Measurements from ENCODE around the gene TRMT10C.
"Not testable (repeated sequence)": the region's sequence is repeated elsewhere in the genome, so short reads cannot be mapped to it uniquely, and the experiment has no call there.

The TRMT10C gene

GRCh38 chr3:101548527-101549105 lies 13.1 kb upstream of the TRMT10C start:
- no peak for DNase-seq (ENCODE audit: low read depth)

- no peak for DNase-seq (ENCODE audit: low read depth)
Measured at GRCh38 chr3:101549473-101549872, 12.2 kb upstream of the TRMT10C start.

DNA sequence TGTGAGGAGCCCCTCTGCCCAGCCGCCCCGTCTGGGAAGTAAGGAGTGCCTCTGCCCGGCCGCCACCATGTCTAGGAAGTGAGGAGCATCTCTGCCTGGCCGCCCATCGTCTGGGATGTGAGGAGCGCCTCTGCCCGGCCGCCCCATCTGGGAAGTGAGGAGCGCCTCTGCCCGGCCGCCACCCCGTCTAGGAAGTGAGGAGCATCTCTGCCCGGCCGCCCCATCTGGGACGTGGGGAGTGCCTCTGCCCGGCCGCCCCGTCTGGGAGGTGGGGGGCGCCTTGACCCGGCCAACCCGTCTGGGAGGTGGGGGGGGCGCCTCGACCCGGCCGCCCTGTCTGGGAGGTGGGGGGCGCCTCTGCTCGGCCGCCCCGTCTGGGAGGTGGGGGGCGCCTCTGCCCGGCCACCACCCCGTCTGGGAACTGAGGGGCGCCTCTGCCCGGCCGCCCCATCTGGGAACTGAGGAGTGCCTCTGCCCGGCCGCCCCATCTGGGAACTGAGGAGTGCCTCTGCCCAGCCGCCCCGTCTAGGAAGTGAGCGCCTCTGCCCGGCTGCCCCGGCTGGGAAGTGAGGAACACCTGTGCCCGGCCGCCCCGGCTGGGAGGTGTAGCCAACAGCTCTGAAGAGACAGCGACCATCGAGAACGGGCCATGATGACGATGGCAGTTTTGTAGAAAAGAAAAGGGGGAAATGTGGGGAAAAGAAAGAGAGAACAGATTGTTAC lies 10.1 kb upstream of the TRMT10C start:
- not testable (repeated sequence) for DNase-seq (ENCODE audit: low read depth)

- not testable (repeated sequence) for DNase-seq (ENCODE audit: low read depth)
Measured at GRCh38 chr3:101553381-101553780, 8.3 kb upstream of the TRMT10C start.

DNA sequence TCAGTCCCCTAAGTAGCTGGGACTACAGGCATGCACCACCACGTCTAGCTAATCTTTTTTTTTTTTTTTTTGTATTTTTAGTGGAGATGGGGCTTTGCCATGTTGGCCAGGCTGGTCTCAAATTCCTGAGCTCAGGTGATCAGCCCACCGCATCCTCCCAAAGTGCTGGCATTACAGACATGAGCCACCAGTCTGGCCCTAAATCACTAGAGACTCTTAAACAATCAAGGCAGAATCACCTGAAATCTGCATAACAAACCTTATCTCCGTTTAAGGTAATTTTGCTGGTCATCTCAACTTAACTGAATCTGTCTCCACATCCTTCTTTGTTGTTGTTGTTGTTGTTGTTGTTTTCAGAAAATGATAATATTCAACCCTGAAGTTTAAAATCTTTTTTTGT lies 5.6 kb upstream of the TRMT10C start:
- DNase-seq (ENCODE audit: low read depth) = no peak

DNA sequence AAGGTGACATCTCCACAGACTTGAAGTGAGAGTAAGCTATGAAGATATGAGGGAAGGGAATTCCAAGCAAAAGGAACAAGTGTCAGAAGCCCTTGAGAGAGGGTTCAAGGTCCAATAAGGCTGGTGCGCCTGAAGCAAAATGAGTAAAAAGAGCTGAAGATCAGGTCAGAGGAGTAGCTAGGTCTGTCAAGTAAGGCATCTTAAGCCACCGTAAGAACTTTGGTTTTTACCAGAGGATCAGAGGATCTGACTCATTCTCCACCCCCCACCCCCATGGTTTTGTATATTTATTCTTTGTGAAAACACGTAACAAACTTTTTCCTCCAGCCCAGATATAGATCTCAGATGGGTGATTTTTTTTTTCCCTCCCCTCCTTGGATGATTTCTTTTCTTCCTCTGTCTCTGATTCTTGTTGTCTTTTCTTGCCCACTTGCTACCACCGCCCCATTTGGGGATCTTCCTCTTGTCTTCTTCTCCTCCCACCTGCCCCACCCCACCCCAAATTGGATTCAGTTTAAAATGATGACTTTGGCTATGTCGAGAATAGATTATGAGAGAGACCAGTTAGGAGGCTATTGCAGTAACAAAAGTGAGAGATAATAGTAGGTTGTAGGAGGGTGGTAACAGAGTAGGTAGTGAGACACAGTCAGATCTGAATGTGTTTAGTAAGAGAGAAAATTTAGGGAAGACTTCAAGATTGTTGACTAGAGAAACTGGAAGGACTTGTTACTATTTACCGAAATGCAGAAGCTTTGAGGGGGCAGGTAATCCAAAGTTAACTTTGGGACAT lies 6.1 kb downstream of the TRMT10C start:
- no peak for DNase-seq (ENCODE audit: low read depth)

DNA sequence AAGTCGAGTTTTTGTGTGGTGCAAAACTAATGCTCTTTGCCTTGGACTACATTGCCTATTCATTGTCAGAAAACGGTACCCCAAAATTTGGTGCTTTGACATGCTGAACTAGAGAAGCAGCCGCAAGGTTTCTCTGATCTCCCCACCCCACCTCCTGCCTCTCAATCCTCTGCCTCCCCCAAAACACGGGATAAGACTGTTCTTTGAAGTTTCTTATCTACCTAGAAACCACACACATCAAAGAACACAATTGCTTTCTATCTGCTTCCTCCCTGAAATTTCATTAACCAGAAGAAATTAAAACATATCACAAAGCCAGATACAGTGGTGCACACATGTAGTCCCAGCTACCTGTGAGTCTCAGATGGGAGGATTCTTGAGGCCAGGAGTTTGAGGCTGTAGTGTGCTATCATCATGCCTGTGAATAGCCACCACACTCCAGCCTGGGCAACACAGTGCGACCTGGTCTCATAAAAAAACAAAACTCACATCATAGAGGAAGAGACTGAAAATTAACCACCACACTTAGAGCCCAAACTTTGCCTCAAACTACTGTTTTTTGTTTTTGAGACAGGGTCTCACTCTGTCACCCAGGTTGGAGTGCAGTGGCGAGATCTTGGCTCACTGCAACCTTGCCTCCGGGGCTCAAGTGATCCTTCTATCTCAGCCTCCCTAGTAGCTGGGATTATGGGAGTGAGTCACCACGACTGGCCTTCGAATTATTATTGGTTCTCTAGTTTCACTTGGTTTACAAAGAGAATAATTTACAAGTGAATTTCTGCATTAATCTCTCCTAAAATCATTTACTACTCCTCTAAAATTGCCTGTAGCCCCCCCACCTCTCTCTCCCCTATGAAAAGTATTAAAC lies 9.6 kb downstream of the TRMT10C start:
- DNase-seq (ENCODE audit: low read depth) = no peak

GRCh38 chr3:101573449-101574387 lies 12.1 kb downstream of the TRMT10C start, which contains the start of gene PCNP:
PCNP (plus strand) TSS chr3:101574180; CDS start chr3:101574216, 36 bp downstream.
- peak; percentile 92 for DNase-seq (ENCODE audit: low read depth)

DNA sequence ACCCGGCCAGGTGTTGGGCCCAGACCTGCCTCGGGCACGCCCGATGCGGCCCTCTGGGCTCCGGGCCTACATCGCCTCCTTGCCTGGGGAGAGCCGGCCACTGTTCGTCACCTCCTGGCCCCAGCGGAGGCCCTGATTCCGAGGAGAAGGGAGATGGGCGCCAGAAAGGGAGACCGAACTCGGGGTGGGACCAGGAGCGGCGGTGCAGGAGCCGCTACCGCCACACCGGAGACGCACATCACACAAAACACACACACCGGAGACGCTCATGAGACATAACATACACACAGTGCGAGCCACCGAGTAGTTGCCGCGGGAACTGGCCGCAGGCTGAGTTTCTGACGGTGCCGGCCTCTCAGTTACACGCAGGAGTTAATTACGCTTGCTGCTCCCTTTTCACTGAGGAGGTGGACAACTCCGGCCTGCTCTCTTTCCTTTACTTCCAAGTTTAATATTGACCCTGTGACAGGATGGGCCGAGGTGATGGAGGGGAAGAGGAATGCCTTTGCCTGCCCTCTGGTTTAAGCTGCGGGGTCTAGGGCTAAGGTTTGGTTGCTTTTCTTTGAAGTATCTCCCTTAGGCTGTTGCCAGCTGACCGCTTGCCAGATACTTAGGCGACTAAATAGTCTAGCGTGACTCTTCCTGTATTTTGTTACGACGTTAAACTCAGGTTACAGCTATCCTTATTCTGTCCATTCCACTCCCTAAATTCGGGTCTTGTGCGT lies 12.9 kb downstream of the TRMT10C start:
- DNase-seq (ENCODE audit: low read depth) = peak; percentile 26

DNA sequence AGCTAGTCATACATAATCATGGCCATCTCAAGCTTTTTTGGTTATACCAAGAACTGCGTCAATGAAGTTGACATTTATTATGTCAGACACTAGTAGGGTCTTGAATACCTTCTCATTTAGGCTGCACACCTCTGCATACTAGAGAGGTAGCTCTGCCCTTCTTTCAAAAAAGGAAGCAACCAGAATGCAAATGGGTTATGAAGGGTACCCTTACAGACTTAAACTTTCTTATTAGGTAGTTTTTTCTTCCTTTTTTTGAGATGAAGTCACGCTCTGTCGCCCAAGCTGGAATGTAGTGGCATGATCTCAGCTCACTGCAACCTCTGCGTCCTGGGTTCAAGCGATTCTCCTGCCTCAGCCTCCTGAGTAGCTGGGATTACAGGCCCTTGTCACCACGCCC lies 15.6 kb downstream of the TRMT10C start:
- DNase-seq (ENCODE audit: low read depth) = no peak

DNA sequence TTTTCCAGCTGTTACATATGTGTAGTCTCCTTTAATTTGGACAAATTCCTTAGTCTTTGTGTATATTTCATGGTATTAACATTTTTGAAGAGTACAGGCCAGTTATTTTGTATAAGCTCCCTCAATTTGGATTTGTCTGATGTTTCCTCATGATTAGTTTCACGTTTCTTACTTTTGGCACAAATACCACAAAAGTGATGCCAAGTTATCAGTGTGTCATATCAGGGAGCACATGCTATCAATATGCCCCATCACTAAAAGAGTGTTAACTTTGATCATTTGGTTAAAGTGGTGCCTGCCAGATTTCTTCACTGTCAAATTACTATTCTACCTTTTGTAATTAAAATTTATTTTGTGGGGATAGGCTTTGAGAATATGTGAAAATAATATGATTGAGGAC lies 26.9 kb downstream of the TRMT10C start:
- no peak for DNase-seq (ENCODE audit: low read depth)

- DNase-seq (ENCODE audit: low read depth) = no peak
Measured at GRCh38 chr3:101591071-101591470, 29.4 kb downstream of the TRMT10C start.

- DNase-seq (ENCODE audit: low read depth) = no peak
Measured at GRCh38 chr3:101602731-101603130, 41.1 kb downstream of the TRMT10C start.

DNA sequence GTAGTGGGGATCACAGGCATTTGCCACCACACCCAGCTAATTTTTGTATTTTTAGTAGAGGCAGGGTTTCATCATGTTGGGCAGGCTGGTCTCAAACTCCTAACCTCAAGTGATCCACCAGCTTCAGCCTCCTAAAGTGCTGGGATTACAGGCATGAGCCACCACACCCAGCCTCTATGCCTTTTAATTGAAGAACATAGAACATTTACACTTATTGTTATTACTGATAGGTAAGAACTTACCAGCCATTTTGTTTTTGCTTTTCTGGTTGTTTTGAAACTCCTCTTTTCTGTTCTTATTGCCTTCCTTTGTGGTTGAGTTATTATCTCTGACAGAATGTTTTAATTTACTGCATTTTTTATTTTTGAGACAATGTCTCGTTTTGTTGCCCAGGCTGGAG lies 41.5 kb downstream of the TRMT10C start:
- no peak for DNase-seq (ENCODE audit: low read depth)

DNA sequence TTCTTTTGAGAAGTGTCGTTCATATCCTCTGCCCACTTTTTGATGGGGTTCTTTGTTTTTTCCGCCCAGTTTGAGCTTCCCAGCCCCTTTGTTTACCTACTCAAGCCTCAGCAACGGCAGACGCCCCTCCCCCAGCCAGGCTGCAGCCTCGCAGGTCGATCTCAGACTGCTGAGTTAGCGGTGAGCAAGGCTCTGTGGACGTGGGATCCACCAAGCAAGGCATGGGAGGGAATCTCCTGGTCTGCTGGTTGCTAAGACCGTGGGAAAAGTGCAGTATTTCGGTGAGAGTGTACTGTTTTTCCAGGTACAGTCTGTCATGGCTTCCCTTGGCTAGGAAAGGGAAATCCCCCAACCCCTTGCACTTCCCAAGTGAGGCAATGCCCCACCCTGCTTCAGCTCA lies 43.7 kb downstream of the TRMT10C start:
- not testable (repeated sequence) for DNase-seq (ENCODE audit: low read depth)

DNA sequence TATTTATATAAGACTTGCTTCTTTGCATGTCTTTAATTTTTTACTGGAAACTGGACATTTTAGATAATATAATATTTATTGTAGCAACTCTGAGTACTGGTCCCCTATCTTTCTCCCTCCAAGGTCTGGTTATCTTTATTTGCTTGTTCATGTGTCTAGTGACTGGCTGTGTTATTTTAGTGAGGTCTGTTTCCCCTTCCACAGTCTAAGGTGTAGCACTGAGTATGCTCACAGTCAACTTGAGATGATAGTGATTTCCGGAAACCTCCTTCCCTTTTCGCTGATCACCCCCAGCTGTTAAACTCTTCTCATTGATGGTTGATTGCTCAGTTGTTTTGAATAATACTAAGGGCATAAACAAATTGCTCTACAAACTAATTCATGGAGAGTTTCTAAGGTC lies 49.4 kb downstream of the TRMT10C start:
- no peak for DNase-seq (ENCODE audit: low read depth)

DNA sequence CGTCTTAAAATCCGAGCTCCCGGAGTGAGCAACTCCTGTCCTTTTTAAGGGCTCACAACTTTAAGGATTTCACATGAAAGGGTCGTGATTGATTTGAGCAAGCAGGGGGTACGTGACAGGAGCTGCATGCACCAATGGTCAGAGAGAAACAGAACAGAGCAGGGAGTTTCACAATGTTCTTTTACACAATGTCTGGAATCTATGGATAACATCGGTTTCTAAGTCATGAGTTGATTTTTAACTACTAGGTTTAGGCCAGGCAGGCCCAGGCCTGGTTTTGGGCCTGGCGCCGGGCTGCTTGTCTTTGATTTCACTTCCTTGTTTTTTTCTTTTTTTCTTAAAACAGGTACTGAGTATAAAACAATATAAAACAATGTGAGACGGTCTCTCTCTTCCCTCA lies 51.3 kb downstream of the TRMT10C start:
- not testable (repeated sequence) for DNase-seq (ENCODE audit: low read depth)

- DNase-seq (ENCODE audit: low read depth) = no peak
Measured at GRCh38 chr3:101615525-101615924, 53.9 kb downstream of the TRMT10C start.
